ENCODE measurements around the gene TPSG1. TPM values are rescaled to one million over a fixed set of nuclear protein-coding genes. Genes with fewer than 3 reads are reported as not detected.
"Not testable (repeated sequence)": the region's sequence is repeated elsewhere in the genome, so short reads cannot be mapped to it uniquely, and the experiment has no call there.

The TPSG1 gene
- total and polyA plus RNA-seq, 7 donors: 1.4 to 73.9 (median 40.7) TPM; not detected in 3

DNA sequence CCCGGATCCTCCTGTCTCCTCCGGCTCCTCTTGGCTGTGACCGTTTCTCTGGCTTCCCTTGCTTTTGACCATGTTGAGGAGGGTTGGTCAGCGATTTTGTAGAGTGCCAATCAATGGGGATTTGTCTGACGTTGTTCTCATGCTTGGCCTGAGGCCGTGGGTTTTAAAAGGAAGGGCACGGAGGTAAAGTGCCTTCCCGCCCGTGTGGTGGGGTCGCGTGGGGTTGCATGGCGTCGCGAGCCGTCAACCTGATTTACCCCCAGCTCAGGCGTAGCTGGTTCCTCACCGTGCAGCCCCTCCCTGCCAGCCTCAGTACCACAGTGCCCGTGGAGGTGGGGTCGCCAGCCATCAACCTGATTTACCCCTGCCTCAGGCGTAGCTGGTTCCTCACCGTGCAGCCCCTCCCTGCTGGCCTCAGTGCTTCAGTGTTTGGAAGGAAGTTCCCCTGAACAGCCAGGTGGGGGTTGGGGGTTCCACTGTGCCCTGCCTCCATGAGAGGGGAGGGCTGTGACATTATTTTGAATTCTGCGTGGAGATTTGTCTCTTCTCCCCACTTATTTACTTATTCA is 20.5 kb upstream of the TPSG1 start:
- 42 to 54% methylated on average over 22 of the region's 22 CpGs for WGBS, 2 donors
- Histone ChIP-seq H3K4me3 (no peak overlapping the region), H3K4me1 (no peaks in the 10 kb centered on the region), H3K27me3 (peaks cover 0 to 31% (median 21%) of the 10 kb centered on the region in 3 donors), H3K27ac (no peak overlapping the region), H3K36me3 (no peaks in the 10 kb centered on the region), H3K9me3 (no peaks in the 10 kb centered on the region)
- intact Hi-C loops (cut with DNase I): no loop called here
- TF ChIP-seq POLR2AphosphoS5 (IDR thresholded peaks at IDR 0.05): no peak
- TF ChIP-seq, protein P1, sequence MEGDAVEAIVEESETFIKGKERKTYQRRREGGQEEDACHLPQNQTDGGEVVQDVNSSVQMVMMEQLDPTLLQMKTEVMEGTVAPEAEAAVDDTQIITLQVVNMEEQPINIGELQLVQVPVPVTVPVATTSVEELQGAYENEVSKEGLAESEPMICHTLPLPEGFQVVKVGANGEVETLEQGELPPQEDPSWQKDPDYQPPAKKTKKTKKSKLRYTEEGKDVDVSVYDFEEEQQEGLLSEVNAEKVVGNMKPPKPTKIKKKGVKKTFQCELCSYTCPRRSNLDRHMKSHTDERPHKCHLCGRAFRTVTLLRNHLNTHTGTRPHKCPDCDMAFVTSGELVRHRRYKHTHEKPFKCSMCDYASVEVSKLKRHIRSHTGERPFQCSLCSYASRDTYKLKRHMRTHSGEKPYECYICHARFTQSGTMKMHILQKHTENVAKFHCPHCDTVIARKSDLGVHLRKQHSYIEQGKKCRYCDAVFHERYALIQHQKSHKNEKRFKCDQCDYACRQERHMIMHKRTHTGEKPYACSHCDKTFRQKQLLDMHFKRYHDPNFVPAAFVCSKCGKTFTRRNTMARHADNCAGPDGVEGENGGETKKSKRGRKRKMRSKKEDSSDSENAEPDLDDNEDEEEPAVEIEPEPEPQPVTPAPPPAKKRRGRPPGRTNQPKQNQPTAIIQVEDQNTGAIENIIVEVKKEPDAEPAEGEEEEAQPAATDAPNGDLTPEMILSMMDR (IDR thresholded peaks at IDR 0.05): no peak
- no peak for TF ChIP-seq EP300 (IDR thresholded peaks at IDR 0.05)
- TF ChIP-seq POLR2A (IDR thresholded peaks at IDR 0.05): no peak
- peak; percentile 22 for DNase-seq

DNA sequence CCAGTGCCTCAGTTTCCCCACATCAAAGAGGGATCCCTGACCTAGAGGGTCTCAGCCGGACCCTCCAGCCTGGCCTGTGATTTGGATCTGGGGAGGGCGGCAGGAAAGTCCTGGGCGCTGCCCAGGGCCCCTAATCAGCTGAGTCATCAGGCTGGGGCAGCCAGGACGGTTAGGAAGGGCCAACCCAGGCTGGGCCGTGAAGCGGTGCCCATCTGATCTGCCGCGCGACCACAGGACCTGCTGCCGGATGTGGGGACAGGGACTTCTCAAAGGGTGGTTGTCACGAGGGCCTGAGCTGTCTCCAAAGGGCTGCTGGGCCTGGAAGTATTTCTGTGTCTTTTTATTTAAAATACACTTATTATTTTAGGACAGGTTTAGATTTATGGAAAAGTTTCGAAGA is 19.8 kb upstream of the TPSG1 start:
- Histone ChIP-seq H3K4me3 (no peak overlapping the region), H3K36me3 (no peaks in the 10 kb centered on the region), H3K27me3 (peaks cover 0 to 31% (median 21%) of the 10 kb centered on the region in 3 donors), H3K27ac (no peak overlapping the region), H3K9me3 (no peaks in the 10 kb centered on the region), H3K4me1 (no peaks in the 10 kb centered on the region)
- peak; percentile 59 for DNase-seq
- intact Hi-C loops (cut with DNase I): no loop called here
- WGBS, 2 donors: 65 to 70% methylated on average over 12 of the region's 12 CpGs
- TF ChIP-seq EP300 (IDR thresholded peaks at IDR 0.05) (no peak), POLR2A (IDR thresholded peaks at IDR 0.05) (no peak), POLR2AphosphoS5 (IDR thresholded peaks at IDR 0.05) (no peak)
- TF ChIP-seq, protein P1 (IDR thresholded peaks at IDR 0.05): no peak

GRCh38 chr16:1243907-1244850 is 19.1 kb upstream of the TPSG1 start:
- H3K4me1 ChIP-seq; H3K4me3 ChIP-seq; H3K27ac ChIP-seq; H3K36me3 ChIP-seq; H3K9me3 ChIP-seq; intact Hi-C loops (cut with DNase I): not testable (repeated sequence)
- 55 to 68% methylated on average over 32 of the region's 32 CpGs for WGBS, 2 donors
- peak; percentile 52 for DNase-seq
- H3K27me3 ChIP-seq: peaks cover 0 to 31% (median 21%) of the 10 kb centered on the region in 3 donors

DNA sequence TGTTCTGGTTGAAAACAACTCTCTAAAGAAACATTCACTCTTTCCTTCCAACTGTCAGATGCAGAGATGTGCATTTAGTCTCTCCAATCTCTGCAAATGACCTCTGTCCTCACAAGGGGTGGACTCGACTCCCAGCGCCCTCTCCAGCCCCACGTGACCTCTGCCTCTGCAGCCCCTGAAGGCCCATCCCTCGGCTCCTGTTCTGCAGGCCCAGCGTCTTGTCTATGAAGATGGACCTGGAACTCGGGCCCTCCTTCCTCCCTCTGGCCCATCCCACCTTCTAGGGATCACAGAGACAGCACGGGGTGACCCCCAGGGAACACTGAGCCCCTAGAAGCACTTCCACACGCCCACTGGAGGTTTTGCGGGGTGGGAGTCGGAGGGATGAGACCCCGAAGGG is 18.3 kb upstream of the TPSG1 start:
- peaks cover 0 to 31% (median 21%) of the 10 kb centered on the region in 3 donors for H3K27me3 ChIP-seq

DNA sequence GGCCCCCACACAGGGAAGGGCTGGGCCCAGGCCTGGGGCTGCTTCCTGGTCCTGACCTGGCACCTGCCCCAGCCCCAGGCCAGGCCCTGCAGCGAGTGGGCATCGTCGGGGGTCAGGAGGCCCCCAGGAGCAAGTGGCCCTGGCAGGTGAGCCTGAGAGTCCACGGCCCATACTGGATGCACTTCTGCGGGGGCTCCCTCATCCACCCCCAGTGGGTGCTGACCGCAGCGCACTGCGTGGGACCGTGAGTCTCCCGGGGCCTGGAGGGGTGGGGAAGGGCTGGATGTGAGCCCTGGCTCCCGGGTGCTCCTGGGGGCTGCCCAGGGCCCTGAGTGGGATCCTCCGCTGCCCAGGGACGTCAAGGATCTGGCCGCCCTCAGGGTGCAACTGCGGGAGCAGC is 16.0 kb upstream of the TPSG1 start:
- H3K9me3 ChIP-seq; H3K4me3 ChIP-seq; H3K27ac ChIP-seq; H3K4me1 ChIP-seq; intact Hi-C loops (cut with DNase I); H3K36me3 ChIP-seq: not testable (repeated sequence)
- peak; percentile 33 for DNase-seq
- WGBS, 2 donors: 80 to 87% methylated on average over 12 of the region's 15 CpGs
- peaks cover 0 to 20% (median 18%) of the 10 kb centered on the region in 3 donors for H3K27me3 ChIP-seq

More for the DNA sequence above, 18.3 kb upstream of the TPSG1 start:
- DNase-seq: peak; percentile 28
- H3K27ac ChIP-seq; intact Hi-C loops (cut with DNase I); H3K4me1 ChIP-seq; H3K9me3 ChIP-seq; H3K36me3 ChIP-seq; H3K4me3 ChIP-seq: not testable (repeated sequence)
- WGBS, 2 donors: 31 to 60% methylated on average over 7 of the region's 11 CpGs

GRCh38 chr16:1240436-1240835 is 15.4 kb upstream of the TPSG1 start, which contains the start of gene TPSAB1:
Gene TPSAB1, plus strand, starts transcription at chr16:1240705. Its CDS starts 234 bp downstream, at chr16:1240939.
- DNase-seq: peak; percentile 36
- WGBS, 2 donors: 56 to 60% methylated on average over 7 to 8 of the region's 12 CpGs
- not testable (repeated sequence) for H3K4me1 ChIP-seq

DNA sequence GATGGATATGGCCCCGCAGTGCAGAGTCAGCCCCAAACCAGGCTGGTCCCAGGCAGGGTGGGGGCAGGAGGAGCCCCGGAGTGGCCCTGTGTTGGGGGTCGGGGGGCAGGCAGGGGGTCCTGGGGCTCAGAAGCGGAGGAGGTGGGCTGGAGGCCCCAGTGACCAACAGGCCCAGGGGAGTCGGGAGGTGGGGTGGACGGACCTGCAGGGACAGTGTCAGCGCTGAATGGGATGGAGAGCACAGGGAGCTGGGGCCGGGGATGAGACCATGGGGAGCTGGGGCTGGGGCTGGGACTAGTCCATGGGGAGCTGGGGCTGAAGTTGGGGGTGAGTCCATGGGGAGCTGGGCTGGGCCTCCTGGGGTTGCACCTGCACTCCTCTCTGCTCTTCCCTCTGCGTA is 14.5 kb upstream of the TPSG1 start:
- H3K4me1 ChIP-seq; H3K4me3 ChIP-seq; H3K36me3 ChIP-seq; H3K27ac ChIP-seq; H3K27me3 ChIP-seq; H3K9me3 ChIP-seq; intact Hi-C loops (cut with DNase I): not testable (repeated sequence)
- peak; percentile 60 for DNase-seq
- 83 to 91% methylated on average over 9 of the region's 9 CpGs for WGBS, 2 donors

More at GRCh38 chr16:1240436-1240835, 15.4 kb upstream of the TPSG1 start, which contains the start of gene TPSAB1:
- H3K9me3 ChIP-seq; H3K27ac ChIP-seq; H3K4me3 ChIP-seq; intact Hi-C loops (cut with DNase I); H3K36me3 ChIP-seq: not testable (repeated sequence)
- H3K27me3 ChIP-seq: peaks cover 0 to 14% (median 12%) of the 10 kb centered on the region in 3 donors

DNA sequence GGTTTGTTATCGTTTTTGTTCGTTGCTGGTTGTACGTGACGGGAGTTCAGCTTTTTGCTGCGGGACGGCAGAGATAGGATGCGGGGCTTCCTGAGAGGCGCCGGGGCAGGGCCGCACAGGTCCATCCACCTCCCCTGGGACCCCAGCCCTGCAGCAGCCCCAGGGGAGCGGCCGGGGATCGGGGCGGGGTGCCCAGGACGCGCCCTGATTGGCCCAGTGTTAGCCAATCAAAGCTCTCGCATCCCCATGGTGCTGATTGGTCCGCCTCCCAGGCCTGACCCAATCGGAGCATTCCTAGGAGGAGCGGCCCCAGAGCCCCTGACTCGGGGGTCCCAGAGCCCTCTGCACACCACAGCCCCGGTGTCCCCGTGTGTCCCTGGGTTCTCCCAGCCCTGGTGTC is 13.8 kb upstream of the TPSG1 start:
- DNase-seq: peak; percentile 32
- WGBS, 2 donors: 78 to 79% methylated on average over 19 to 20 of the region's 23 CpGs
- not testable (repeated sequence) for H3K9me3 ChIP-seq

More for the DNA sequence above, 13.8 kb upstream of the TPSG1 start:
- intact Hi-C loops (cut with DNase I); H3K4me1 ChIP-seq; H3K27me3 ChIP-seq; H3K36me3 ChIP-seq; H3K27ac ChIP-seq; H3K4me3 ChIP-seq: not testable (repeated sequence)
